IMR-90 (cell line): Measurements from ENCODE around the gene CDO1.

ENCODE experiments used
- CTCF ChIP-seq: conservative IDR thresholded peaks from 2 replicates; pipeline ENCODE4 v1.5.1; 2012; ENCODE audit warnings: mild to moderate bottlenecking, low read depth, low read length, improper control_type of control experiment
- POLR2A ChIP-seq: IDR thresholded peaks from 2 replicates; pipeline ENCODE4 v1.6.1; 2012; ENCODE audit warnings: mild to moderate bottlenecking, low read depth, low read length
- RAD21 ChIP-seq: IDR thresholded peaks from 2 replicates; pipeline ENCODE4 v1.6.1; 2012; ENCODE audit warnings: low read length, improper control_type of control experiment
- RCOR1 ChIP-seq: IDR thresholded peaks from 2 replicates; pipeline ENCODE4 v1.6.1; 2012; ENCODE audit warnings: mild to moderate bottlenecking, low read length, improper control_type of control experiment; ENCODE audit not compliant: insufficient replicate concordance
- RFX5 ChIP-seq: IDR thresholded peaks from 2 replicates; pipeline ENCODE4 v1.8.0; 2012; ENCODE audit warnings: low read depth, mild to moderate bottlenecking, low read length, moderate library complexity
- SMC3 ChIP-seq: fragments of 150-350 bp; IDR thresholded peaks from 2 replicates; pipeline ENCODE4 v1.6.1; 2016; ENCODE audit warnings: low read depth, mild to moderate bottlenecking, antibody characterized with exemption, low read length, moderate library complexity

GRCh38 chr5:115800108-115800507, 16.4 kb downstream of the CDO1 start:
- TF ChIP-seq CTCF (no peak), RAD21 (no peak), POLR2A (no peak), SMC3 (no peak), RFX5 (no peak), RCOR1 (no peak)
